B cell (primary cell): ENCODE measurements around the gene UTS2B. TPM values are rescaled to one million over a fixed set of nuclear protein-coding genes. Genes with fewer than 3 reads are reported as not detected.

ENCODE experiments used
- ATAC-seq: fragments of 200-7000 bp; cut with Tn5 transposase; one replicate; pipeline ENCODE4 v1.10.0; 2021; ENCODE audit warnings: low read depth, mild to moderate bottlenecking, moderate number of reproducible peaks, moderate library complexity
- CTCF ChIA-PET: fragments of 350-600 bp; sonication (Branson Sonifier 250); formaldehyde crosslinking; loops from one replicate; lab custom pipeline; 2021; ENCODE audit warnings: antibody characterized with exemption, inconsistent platforms; lab: Charles Lee
- POLR2A ChIA-PET: fragments of 350-600 bp; sonication (Branson Sonifier 250); formaldehyde crosslinking; loops from one replicate; lab custom pipeline; 2021; ENCODE audit warnings: antibody characterized with exemption; lab: Charles Lee
- DNase-seq: peaks from one replicate; pipeline ENCODE4 v3.0.0; 2013
- H2AFZ ChIP-seq: 2 replicates; pipeline ENCODE4 v1.6.1; 2012; ENCODE audit warnings: mild to moderate bottlenecking, low read depth, low read length; ENCODE audit not compliant: insufficient read depth, poor library complexity, severe bottlenecking
- H3K27ac ChIP-seq, 2 donors: 1 replicate in 1 of 2; 2 replicates in 1 of 2; pipeline ENCODE4 v1.5.1; 2012 to 2013; ENCODE audit warnings: low read length in 2 of 2, mild to moderate bottlenecking in 2 of 2, moderate library complexity in 1 of 2
- H3K27me3 ChIP-seq, 4 experiments: fragments of 200-600 bp in 1 of 4; sonication (generic) in 1 of 4; replicated peaks in 1 of 4; 1 replicate in 2 of 4; 2 replicates in 2 of 4; pipeline versions ENCODE4 v1.6.1 to v1.7.0; 2013 to 2016; ENCODE audit warnings: low read length in 3 of 4, mild to moderate bottlenecking in 2 of 4, mixed read lengths in 1 of 4, moderate library complexity in 1 of 4; ENCODE audit not compliant: insufficient read depth in 4 of 4, control insufficient read depth in 3 of 4; ENCODE audit errors: control extremely low read depth in 1 of 4
- H3K36me3 ChIP-seq, 2 experiments: replicated peaks in 1 of 2; 1 replicate in 1 of 2; 2 replicates in 1 of 2; pipeline versions ENCODE4 v1.6.1 to v1.7.1; 2013; ENCODE audit warnings: low read length in 1 of 2; ENCODE audit not compliant: insufficient read depth in 2 of 2, control insufficient read depth in 1 of 2; ENCODE audit errors: control extremely low read depth in 1 of 2, extremely low read depth in 1 of 2
- H3K4me1 ChIP-seq, 2 donors: fragments of 200-600 bp in 1 of 2; sonication (generic) in 1 of 2; 1 replicate in 1 of 2; 2 replicates in 1 of 2; pipeline versions ENCODE4 v1.5.1 to v1.6.1; 2013 to 2017; ENCODE audit warnings: low read length in 2 of 2; ENCODE audit not compliant: control insufficient read depth in 2 of 2, insufficient read depth in 2 of 2
- H3K4me2 ChIP-seq: replicated peaks from 2 replicates; pipeline ENCODE3; 2012; ENCODE audit warnings: mild to moderate bottlenecking, low read depth, low read length; ENCODE audit not compliant: poor library complexity, severe bottlenecking
- H3K4me3 ChIP-seq, 5 experiments: fragments of 200-600 bp in 1 of 5; sonication (generic) in 1 of 5; 1 replicate in 3 of 5; 2 replicates in 2 of 5; pipeline versions ENCODE4 v1.5.1 to v1.7.0; 2011 to 2016; ENCODE audit warnings: low read length in 4 of 5, mild to moderate bottlenecking in 4 of 5, low read depth in 2 of 5, control low read depth in 1 of 5, moderate library complexity in 1 of 5; ENCODE audit not compliant: insufficient read depth in 1 of 5; ENCODE audit errors: control extremely low read depth in 1 of 5, extremely low read depth in 1 of 5
- H3K79me2 ChIP-seq: fragments of 200-600 bp; sonication (generic); one replicate; pipeline ENCODE4 v1.6.0; 2016; ENCODE audit warnings: low read length; ENCODE audit not compliant: control insufficient read depth, insufficient read depth
- H3K9ac ChIP-seq: fragments of 200-600 bp; sonication (generic); 2 replicates; pipeline ENCODE4 v1.6.1; 2017; ENCODE audit warnings: mild to moderate bottlenecking, low read length, moderate library complexity
- H3K9me3 ChIP-seq, 3 donors: one replicate each; pipeline versions ENCODE4 v1.6.1 to v1.7.1; 2013; ENCODE audit warnings: low read length in 2 of 3; ENCODE audit not compliant: control insufficient read depth in 2 of 3, insufficient read depth in 1 of 3; ENCODE audit errors: control extremely low read depth in 1 of 3
- H4K20me1 ChIP-seq: 2 replicates; pipeline ENCODE4 v1.6.0; 2012; ENCODE audit warnings: mild to moderate bottlenecking, low read length; ENCODE audit not compliant: insufficient read depth, control insufficient read depth, poor library complexity, severe bottlenecking
- H3K27ac Mint-ChIP-seq: one replicate; pipeline ENCODE4 v1.8.0; 2021; ENCODE audit warnings: mixed read lengths
- H3K27me3 Mint-ChIP-seq: one replicate; pipeline ENCODE4 v1.8.0; 2021; ENCODE audit warnings: mixed read lengths
- H3K4me1 Mint-ChIP-seq: one replicate; pipeline ENCODE4 v1.8.0; 2021; ENCODE audit warnings: mixed read lengths
- H3K4me3 Mint-ChIP-seq: one replicate; pipeline ENCODE4 v1.8.0; 2021; ENCODE audit warnings: mixed read lengths
- H3K9me3 Mint-ChIP-seq: one replicate; pipeline ENCODE4 v1.8.0; 2022; ENCODE audit warnings: mixed read lengths; ENCODE audit not compliant: insufficient read depth
- CTCF ChIP-seq: fragments of 200-600 bp; IDR thresholded peaks from one replicate; pipeline ENCODE4 v1.8.0; 2022; ENCODE audit warnings: antibody characterized with exemption, mild to moderate bottlenecking
- EZH2 ChIP-seq: IDR thresholded peaks from 2 replicates; pipeline ENCODE4 v1.6.1; 2012; ENCODE audit warnings: borderline replicate concordance, low read depth, mild to moderate bottlenecking, moderate library complexity, low read length; ENCODE audit not compliant: insufficient read depth, poor library complexity, severe bottlenecking
- WGBS: methylation state at CpG from one replicate; pipeline ENCODE4 v1.1.5; 2013; ENCODE audit warnings: missing lambda C conversion rate; ENCODE audit not compliant: insufficient coverage; 5-methylcytosine and 5-hydroxymethylcytosine counted together
- intact Hi-C: fragments of 100-400 bp; cut with micrococcal nuclease; formaldehyde crosslinking; loops from one replicate; pipeline ENCODE4 v1.10.0; 2022
- polyA plus RNA-seq: library from polyadenylated mRNA; depleted of rRNA; stranded (reverse); fragments of >200 nt; gene quantifications from 2 replicates; pipeline ENCODE4 v1.2.3, GENCODE V29; 2012
- total RNA-seq, 2 donors: library from RNA; stranded (reverse); fragments of 120-200 nt in 1 of 2; gene quantifications; 1 replicate in 1 of 2; 2 replicates in 1 of 2; pipeline versions ENCODE4 v1.2.3 to v1.2.4, GENCODE V29; 2013 to 2022

Gene UTS2B
- total and polyA plus RNA-seq, 2 donors (not counting 1 experiment from before 2014, with no cell fraction given), result 1.8 to 2.0 TPM

GRCh38 chr3:191303596-191303995, 26.7 kb downstream of the UTS2B start:
- no peaks in the 10 kb centered on the region for H3K9me3 Mint-ChIP-seq
- no peak overlapping the region for H3K4me3 Mint-ChIP-seq

GRCh38 chr3:191302451-191302850, 27.9 kb downstream of the UTS2B start:
- H3K27ac ChIP-seq, result peak overlapping the region in 1 of 2 donors; percentile 2
- H3K9ac ChIP-seq, result no peak overlapping the region
- H3K4me3 ChIP-seq, result no peak overlapping the region
- DNase-seq (no peak), ATAC-seq (no peak)
- no peak overlapping the region for H3K4me2 ChIP-seq
- H3K9me3 ChIP-seq, result peaks cover 0 to 7% (median 0%) of the 10 kb centered on the region in 3 donors
- peak overlapping the region; percentile 7 for H2AFZ ChIP-seq
- H3K27me3 Mint-ChIP-seq, result no peaks in the 10 kb centered on the region
- TF ChIP-seq EZH2 (no peak), CTCF (no peak)
- peak overlapping the region; percentile 67 for H3K4me3 Mint-ChIP-seq
- no peaks in the 10 kb centered on the region for H3K9me3 Mint-ChIP-seq
- H3K36me3 ChIP-seq, result no peaks in the 10 kb centered on the region
- POLR2A ChIA-PET, result no interaction called here
- CTCF ChIA-PET, result interaction anchor here (1.2 kb wide), 1 partner anchor 58 kb away, joined by 4 read pairs; no protein-coding TSS in a partner anchor
- WGBS, result no CpG with 5 or more reads among the region's 2 CpGs
- H3K27me3 ChIP-seq, result no peaks in the 10 kb centered on the region
- peaks cover 51 to 55% of the 10 kb centered on the region in 2 donors for H3K4me1 ChIP-seq
- intact Hi-C loops, result no loop called here
- peak overlapping the region; percentile 77 for H3K27ac Mint-ChIP-seq
- H3K4me1 Mint-ChIP-seq, result peaks cover 54% of the 10 kb centered on the region
- no peaks in the 10 kb centered on the region for H3K79me2 ChIP-seq
- H4K20me1 ChIP-seq, result no peaks in the 10 kb centered on the region

More at GRCh38 chr3:191303596-191303995, 26.7 kb downstream of the UTS2B start:
- Histone ChIP-seq H3K27me3 (no peaks in the 10 kb centered on the region), H3K79me2 (no peaks in the 10 kb centered on the region), H3K4me3 (no peak overlapping the region), H3K9ac (no peak overlapping the region), H4K20me1 (no peaks in the 10 kb centered on the region), H2AFZ (no peak overlapping the region), H3K36me3 (no peaks in the 10 kb centered on the region), H3K4me2 (no peak overlapping the region), H3K27ac (no peak overlapping the region), H3K9me3 (peaks cover 0 to 7% (median 0%) of the 10 kb centered on the region in 3 donors), H3K4me1 (peaks cover 40 to 45% of the 10 kb centered on the region in 2 donors)
- 77% methylated on average over 2 of the region's 3 CpGs for WGBS
- Mint-ChIP-seq H3K27ac (no peak overlapping the region), H3K27me3 (no peaks in the 10 kb centered on the region), H3K4me1 (peaks cover 50% of the 10 kb centered on the region)
- POLR2A ChIA-PET, result no interaction called here
- ATAC-seq (no peak), DNase-seq (no peak)
- no peak for TF ChIP-seq CTCF
- no peak for TF ChIP-seq EZH2
- CTCF ChIA-PET, result no interaction called here
- intact Hi-C loops, result no loop called here
